GM12874 (cell line): ENCODE measurements around the gene NAT14.

Source experiments
- CTCF ChIP-seq: IDR thresholded peaks from 2 replicates; pipeline ENCODE4 v1.5.1; 2011; ENCODE audit warnings: low read depth, mild to moderate bottlenecking, control low read depth, low read length, moderate library complexity; ENCODE audit not compliant: insufficient read depth

Gene NAT14

GRCh38 chr19:55451163-55451964 lies 33.6 kb upstream of the NAT14 start:
- TF ChIP-seq CTCF: no peak

- no peak for TF ChIP-seq CTCF
Observed at GRCh38 chr19:55451965-55452748, 32.8 kb upstream of the NAT14 start.

- TF ChIP-seq CTCF: no peak
Observed at GRCh38 chr19:55452749-55453346, 32.1 kb upstream of the NAT14 start.

GRCh38 chr19:55453511-55454260 lies 31.3 kb upstream of the NAT14 start:
- TF ChIP-seq CTCF: no peak

- peak; percentile 78 for TF ChIP-seq CTCF
Observed at GRCh38 chr19:55454787-55455243, 30.2 kb upstream of the NAT14 start.

GRCh38 chr19:55455576-55456235 lies 29.3 kb upstream of the NAT14 start:
- no peak for TF ChIP-seq CTCF
